ENCODE results near the gene FAM163A. TPM values are rescaled to one million over a fixed set of nuclear protein-coding genes. Genes with fewer than 3 reads are reported as not detected.

The FAM163A gene
- total RNA-seq, 4 donors from 2014 or later: under 0.01 to 0.50 (median 0.24) TPM

DNA sequence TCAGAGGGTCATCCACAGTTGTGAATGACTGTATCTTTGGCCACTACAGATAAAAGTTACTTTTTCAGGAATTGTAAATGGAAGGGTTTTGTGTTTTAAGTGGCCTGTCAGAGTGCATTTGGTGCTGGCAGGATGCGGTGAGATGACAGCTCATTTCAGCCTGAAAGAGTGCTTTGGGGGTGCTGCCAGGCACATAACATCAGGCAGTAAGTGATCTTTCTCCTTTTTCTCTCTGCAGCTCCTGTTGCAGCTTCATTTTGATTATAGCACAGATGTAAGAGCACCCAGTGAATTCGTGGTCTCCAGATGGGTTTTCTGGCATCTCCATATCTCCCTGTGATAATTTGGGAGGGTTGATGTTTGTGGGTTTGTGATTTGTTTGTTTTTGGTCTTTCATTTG, 14.8 kb upstream of the FAM163A start:
- TF ChIP-seq, protein P1, sequence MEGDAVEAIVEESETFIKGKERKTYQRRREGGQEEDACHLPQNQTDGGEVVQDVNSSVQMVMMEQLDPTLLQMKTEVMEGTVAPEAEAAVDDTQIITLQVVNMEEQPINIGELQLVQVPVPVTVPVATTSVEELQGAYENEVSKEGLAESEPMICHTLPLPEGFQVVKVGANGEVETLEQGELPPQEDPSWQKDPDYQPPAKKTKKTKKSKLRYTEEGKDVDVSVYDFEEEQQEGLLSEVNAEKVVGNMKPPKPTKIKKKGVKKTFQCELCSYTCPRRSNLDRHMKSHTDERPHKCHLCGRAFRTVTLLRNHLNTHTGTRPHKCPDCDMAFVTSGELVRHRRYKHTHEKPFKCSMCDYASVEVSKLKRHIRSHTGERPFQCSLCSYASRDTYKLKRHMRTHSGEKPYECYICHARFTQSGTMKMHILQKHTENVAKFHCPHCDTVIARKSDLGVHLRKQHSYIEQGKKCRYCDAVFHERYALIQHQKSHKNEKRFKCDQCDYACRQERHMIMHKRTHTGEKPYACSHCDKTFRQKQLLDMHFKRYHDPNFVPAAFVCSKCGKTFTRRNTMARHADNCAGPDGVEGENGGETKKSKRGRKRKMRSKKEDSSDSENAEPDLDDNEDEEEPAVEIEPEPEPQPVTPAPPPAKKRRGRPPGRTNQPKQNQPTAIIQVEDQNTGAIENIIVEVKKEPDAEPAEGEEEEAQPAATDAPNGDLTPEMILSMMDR (IDR thresholded peaks at IDR 0.05): no peak
- no peak for TF ChIP-seq POLR2AphosphoS5 (IDR thresholded peaks at IDR 0.05)
- no peak for TF ChIP-seq EP300 (IDR thresholded peaks at IDR 0.05)
- TF ChIP-seq POLR2A (IDR thresholded peaks at IDR 0.05; ENCODE audit: low read depth): no peak
- Histone ChIP-seq H3K27me3 (peaks cover 0 to 10% (median 0%) of the 10 kb centered on the region in 4 donors), H3K9me3 (no peaks in the 10 kb centered on the region), H3K4me1 (no peaks in the 10 kb centered on the region), H3K27ac (replicated peaks in 1 of 4) (no peak overlapping the region), H3K36me3 (no peaks in the 10 kb centered on the region), H3K4me3 (no peak overlapping the region)
- intact Hi-C loops (cut with DNase I): no loop called here
- DNase-seq (ENCODE audit: extremely low spot score): no peak
- 44% methylated on average over 2 of the region's 2 CpGs for WGBS

DNA sequence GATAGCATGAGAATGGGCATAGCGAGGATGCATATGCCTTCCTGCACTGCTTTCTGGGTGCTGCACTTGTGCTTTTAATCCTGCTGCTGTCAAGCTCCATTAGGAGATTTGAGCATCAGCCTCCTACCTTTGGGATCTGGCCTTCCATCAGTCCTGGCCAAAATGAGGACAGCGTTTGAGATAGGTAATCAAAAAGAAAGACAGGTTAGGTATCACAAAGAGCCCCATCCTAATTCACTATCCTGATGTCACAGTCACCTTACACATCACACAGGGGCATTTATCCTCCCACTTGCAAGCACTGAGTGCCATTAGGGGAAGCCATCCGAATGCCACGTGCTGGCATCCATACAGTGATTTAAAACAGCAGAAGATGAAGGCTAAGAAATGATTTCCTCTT, 13.2 kb upstream of the FAM163A start:
- WGBS: 80% methylated on average over 4 of the region's 4 CpGs
- Histone ChIP-seq H3K27me3 (peaks cover 0 to 10% (median 0%) of the 10 kb centered on the region in 4 donors), H3K36me3 (no peaks in the 10 kb centered on the region), H3K4me3 (no peak overlapping the region), H3K27ac (replicated peaks in 1 of 4) (no peak overlapping the region), H3K4me1 (no peaks in the 10 kb centered on the region), H3K9me3 (no peaks in the 10 kb centered on the region)
- TF ChIP-seq, protein P1 (IDR thresholded peaks at IDR 0.05): no peak
- TF ChIP-seq POLR2AphosphoS5 (IDR thresholded peaks at IDR 0.05): no peak
- no peak for TF ChIP-seq POLR2A (IDR thresholded peaks at IDR 0.05; ENCODE audit: low read depth)
- TF ChIP-seq EP300 (IDR thresholded peaks at IDR 0.05): no peak
- intact Hi-C loops (cut with DNase I): no loop called here
- DNase-seq (ENCODE audit: extremely low spot score): no peak

DNA sequence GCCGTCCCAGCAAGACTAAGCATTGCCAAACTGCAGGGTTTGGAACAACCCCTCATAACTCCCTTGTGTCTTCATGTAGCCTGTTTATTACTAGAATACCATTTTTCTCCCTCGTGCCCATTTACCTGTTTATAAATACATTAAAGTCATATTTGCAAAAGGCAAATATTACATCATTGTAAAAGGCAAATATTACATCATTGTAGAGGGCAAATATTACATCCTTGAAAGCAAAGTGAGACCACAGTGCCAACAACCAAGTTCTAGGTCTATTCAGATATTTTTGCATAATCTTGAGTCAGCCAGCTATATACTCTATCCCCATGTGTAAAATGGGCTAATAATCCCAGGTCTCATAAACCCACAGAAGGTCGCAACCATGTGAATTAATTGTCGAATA, 11.4 kb upstream of the FAM163A start:
- no peaks in the 10 kb centered on the region for H3K4me1 ChIP-seq
- no peaks in the 10 kb centered on the region for H3K9me3 ChIP-seq
- intact Hi-C loops (cut with DNase I): no loop called here
- no peaks in the 10 kb centered on the region for H3K36me3 ChIP-seq
- H3K27ac ChIP-seq (replicated peaks in 1 of 4): no peak overlapping the region
- peaks cover 0 to 10% (median 0%) of the 10 kb centered on the region in 4 donors for H3K27me3 ChIP-seq
- WGBS: 81% methylated on average over 4 of the region's 4 CpGs
- TF ChIP-seq EP300 (IDR thresholded peaks at IDR 0.05) (no peak), POLR2AphosphoS5 (IDR thresholded peaks at IDR 0.05) (no peak), POLR2A (IDR thresholded peaks at IDR 0.05; ENCODE audit: low read depth) (no peak)
- TF ChIP-seq, protein P1 (IDR thresholded peaks at IDR 0.05): no peak
- H3K4me3 ChIP-seq: no peak overlapping the region
- no peak for DNase-seq (ENCODE audit: extremely low spot score)

DNA sequence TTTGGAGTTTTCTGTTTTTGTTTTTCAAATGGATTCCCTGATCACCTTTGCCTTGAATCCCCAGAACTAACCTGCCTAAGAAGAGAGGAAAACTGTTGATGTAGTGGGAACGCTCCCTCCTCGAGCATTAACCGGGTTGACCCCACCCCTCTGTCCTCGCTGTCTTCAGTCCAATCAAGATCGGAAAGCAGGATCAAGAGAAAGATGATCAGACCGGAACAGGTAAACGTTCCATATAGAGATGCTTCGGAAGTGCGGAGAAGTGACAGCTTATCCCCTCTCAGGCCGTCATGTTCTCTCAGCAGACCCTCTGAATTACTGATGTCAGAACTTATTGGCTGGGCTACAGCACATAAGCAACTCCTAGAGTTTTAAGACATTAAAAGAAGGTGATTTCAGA, 800 bp upstream of the FAM163A start:
- WGBS: 37% methylated on average over 10 of the region's 10 CpGs
- no peak overlapping the region for H3K27ac ChIP-seq (replicated peaks in 1 of 4)
- H3K9me3 ChIP-seq: peaks cover 0 to 11% (median 0%) of the 10 kb centered on the region in 4 donors
- H3K27me3 ChIP-seq: peaks cover 0 to 59% (median 21%) of the 10 kb centered on the region in 4 donors
- TF ChIP-seq, protein P1 (IDR thresholded peaks at IDR 0.05): no peak
- TF ChIP-seq POLR2AphosphoS5 (IDR thresholded peaks at IDR 0.05) (no peak), POLR2A (IDR thresholded peaks at IDR 0.05; ENCODE audit: low read depth) (no peak), EP300 (IDR thresholded peaks at IDR 0.05) (no peak)
- H3K4me1 ChIP-seq: peaks cover 18 to 23% (median 22%) of the 10 kb centered on the region in 4 donors
- no peak for DNase-seq (ENCODE audit: extremely low spot score)
- intact Hi-C loops (cut with DNase I): no loop called here
- no peaks in the 10 kb centered on the region for H3K36me3 ChIP-seq
- peak overlapping the region in 1 of 4 donors; percentile 50 for H3K4me3 ChIP-seq
